Limb (tissue), 2 donors: ENCODE measurements around the gene TMEM217.

Experiments
- DNase-seq, 2 donors: peaks; one replicate each; pipeline ENCODE4 v3.0.0-alpha.2; 2016; ENCODE audit errors: extremely low spot score in 2 of 2

TMEM217 gene

DNA sequence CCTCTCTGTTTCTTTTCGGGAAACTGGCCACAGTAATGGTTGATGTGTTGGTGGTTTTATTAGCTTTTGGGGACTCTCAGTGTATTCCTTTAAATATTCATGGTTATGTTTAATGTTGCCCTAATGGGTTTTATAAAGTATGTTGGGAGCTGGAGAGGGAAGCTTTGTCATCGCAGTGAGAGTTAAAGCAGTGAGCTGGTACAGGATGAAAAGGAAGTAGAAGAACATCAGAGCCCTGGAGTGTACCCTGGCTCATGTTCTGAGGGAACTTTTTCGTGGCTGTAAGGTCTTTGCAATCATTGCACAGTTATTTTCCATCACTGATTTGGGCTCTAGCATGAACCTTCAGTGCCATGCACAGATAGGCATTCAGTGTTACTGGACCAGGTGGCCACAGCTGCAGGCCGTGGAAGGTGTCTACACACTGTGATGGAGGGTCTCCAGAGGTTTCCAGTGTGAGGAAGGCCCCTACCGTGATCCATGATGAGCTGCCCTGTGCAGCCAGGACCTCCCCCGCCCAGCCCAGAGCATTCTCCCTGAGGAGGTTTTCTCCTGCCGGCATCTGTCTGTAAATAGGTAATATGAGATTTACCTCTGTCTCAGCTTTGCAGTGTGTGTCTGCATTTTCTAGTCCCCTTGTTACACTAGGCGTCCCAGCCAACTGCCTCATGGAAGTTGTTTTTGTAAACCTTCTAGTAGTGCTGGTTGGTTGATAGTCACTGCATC, 22.4 kb upstream of the TMEM217 start:
- DNase-seq = no peak

DNA sequence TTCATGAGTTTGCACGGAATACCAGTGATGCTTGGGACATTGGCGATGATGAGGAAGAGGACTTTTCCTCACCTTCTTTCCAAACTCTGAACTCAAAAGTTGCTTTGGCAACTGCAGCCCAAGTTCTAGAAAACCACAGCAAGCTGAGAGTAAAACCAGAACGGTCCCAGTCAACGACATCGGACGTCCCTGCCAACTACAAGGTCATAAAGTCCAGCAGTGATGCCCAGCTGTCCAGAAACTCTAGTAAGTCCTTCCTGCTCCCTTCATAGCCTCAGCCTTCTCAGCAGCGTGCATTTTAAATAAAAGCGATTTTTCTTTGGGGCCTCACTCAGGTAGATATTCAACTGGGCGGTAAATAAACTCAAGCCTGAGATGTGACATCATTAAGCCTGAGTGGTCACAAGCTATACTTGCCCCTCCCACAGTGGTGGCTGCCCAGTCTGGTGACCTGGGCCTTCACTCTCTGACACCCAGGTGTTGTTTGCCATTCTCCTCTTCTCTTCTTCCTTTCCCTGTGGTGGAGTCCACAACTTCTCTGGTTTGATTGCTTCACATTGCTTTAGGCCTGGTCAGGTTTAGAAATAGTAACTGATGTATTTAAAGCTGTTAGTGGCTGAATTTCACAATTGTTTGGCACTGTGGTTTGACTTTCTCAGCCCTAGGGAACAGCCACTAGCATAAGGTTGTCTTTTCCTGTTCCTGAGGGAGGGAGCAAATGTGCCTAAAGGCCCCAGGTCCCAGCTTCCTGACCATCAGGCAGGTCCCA, 21.6 kb upstream of the TMEM217 start:
- DNase-seq = no peak

DNA sequence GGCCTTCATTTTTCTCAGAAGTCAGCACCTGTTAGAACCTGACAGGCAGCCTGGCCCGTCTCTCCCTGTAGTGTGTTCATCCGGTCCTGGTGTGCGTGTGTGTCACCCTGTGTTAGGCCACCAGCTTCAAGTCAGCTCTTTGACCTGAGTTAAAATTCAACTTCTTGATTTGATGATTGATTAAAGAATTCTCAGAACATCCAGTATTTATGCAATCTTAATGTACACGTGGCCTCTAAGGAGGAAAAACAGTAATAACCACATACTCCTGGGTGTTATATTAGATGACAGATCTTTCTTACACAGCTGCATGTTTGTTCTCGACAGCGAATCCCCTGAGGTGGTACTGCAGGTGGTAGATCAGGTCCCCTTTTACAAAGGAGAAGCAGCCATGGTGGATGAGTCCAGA, 19.1 kb upstream of the TMEM217 start:
- no peak for DNase-seq

- no peak for DNase-seq
Observed at GRCh38 chr6:37275350-37275749, 17.4 kb upstream of the TMEM217 start.

GRCh38 chr6:37273690-37274089, 15.7 kb upstream of the TMEM217 start:
- no peak for DNase-seq

DNA sequence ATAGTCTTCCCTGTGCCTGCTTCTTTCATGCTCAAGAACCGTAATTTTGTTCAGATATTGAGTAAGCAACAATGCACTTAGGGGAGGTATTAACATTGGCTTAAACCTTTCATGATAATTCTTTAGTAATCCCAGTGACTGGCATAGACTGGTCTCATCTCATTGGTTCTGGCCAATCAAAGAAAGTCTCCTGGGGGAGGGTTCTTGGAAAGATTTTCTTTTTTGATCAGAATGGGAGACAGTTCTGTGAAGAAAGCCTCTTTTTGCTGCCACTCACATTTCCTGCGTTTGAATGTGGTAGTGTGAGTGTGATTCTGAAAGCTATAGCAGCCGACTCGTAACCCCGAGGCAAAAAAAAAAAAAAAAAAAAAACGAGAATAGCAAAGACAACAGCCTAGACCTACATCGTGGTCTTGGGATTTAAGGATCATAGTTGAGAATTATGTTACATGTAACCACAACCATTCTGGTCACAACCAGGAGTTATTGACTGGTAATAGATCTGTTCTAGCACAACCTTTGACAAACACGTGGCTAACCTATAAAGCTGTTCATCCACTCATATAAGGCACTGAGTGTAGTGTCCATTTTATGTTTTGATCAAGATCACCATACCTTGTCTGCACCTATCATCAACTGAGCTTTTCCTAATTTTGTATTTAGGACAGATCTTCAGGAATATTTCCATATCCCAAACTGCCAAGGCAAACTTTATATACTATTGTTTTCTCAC, 15.1 kb upstream of the TMEM217 start:
- no peak for DNase-seq

GRCh38 chr6:37269105-37269504, 11.2 kb upstream of the TMEM217 start:
- no peak for DNase-seq

- no peak for DNase-seq
Observed at GRCh38 chr6:37265860-37266259, 7.9 kb upstream of the TMEM217 start.

DNA sequence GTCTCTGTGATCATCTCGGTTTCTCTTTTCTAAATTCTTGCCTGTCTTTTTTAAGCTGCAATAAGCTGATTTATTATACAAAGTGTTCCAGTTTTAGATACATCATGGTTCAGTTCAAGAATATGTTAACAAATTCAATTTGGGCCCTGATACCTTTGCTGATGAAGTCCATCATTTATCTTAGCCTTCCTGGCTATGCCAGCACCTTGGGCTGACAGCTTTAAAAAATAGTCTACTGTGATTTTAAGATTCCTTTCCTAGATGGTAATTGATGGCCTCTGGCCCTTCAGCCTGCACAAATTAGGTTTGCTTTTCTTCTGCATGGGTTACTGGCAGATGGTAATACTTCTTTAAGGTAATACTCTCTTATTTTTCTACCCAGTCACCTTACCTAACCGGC, 7.1 kb upstream of the TMEM217 start:
- no peak for DNase-seq

DNA sequence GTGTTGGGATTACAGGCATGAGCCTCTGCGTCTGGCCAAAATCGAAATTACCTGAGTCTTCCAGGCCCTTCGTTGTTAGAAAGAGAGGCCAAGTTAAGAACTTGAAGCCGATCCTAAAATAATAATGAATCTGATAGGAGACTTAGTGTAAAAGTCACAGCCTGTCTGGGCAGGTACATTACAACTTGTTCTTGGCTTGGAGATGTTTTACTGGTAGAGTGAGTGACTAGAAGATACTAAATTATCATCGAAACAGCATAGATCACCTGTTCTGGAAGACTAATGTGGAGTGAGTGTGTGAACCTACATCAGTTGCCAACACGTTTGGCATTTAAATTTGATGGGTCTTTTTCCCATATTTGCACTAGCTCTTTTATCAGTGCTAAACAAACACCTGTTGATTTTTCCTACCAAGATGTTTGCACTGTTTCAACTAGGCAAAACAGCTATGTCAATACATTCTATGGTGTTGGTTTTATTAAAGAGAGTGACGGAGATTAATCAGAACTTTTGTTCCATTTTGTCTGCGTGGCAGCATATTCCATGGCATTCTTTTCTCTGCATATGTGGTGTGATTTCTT, 4.6 kb upstream of the TMEM217 start:
- no peak for DNase-seq

DNA sequence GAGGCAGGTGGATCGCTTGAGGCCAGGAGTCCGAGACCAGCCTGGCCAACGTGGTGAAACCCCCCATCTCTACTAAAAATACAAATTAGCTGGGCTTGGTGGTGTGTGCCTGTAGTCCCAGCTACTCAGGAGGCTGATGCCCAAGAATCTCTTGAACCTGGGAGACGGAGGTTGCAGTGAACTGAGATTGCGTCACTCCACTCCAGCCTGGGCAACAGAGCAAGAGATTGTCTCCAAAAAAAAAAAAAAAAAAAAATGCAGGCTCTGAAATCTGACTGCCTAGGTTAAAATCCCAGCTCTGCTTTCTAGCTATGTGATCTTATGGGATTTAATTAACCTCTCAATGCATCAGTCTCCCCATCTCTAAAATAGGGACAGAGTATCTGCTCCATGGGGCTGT, 3.3 kb upstream of the TMEM217 start:
- DNase-seq = no peak

- no peak for DNase-seq
Observed at GRCh38 chr6:37260444-37260843, 2.5 kb upstream of the TMEM217 start.

- DNase-seq = no peak
Observed at GRCh38 chr6:37260040-37260439, 2.1 kb upstream of the TMEM217 start.

DNA sequence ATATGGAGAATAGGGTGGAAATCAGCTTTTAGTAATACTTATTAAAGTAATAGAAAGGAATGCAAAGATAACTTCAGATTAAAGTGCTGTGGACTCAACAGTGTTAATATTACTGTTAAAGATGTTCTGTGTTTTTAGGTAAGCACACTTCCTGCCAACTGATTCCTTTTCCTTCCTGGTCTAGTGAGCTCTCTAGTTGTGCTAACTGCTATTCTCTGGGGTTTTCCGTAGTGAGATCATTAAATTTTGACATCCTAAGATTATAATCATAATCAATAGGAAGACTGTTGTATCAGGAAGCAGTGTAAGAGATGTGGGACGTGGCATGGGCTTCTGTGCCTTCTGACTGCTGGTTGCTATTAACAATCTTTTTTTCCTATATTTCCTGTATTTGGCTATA, 1.2 kb upstream of the TMEM217 start:
- no peak for DNase-seq

- no peak for DNase-seq
Observed at GRCh38 chr6:37258405-37259105, 611 bp upstream of the TMEM217 start.

GRCh38 chr6:37257320-37257633, 667 bp downstream of the TMEM217 start:
- DNase-seq = no peak

GRCh38 chr6:37256692-37257319, 1.1 kb downstream of the TMEM217 start:
- no peak for DNase-seq

DNA sequence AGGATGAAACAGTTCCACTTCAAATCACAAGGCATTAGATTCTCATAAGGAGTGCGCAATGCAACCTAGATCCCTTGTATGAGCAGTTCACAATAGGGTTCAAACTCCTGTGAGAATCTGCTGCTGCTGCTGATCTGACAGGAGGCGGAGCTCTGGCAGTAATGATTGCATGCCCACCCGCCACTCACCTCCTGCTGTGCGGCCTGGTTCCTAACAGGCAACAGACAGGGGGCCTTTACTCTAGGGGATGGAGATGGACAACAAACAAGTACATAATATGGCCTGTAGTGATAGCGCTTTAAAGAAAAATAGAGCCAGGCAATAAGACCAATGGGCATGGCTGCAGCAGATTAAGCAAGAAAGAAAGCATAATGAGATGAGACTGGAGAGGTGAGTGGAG, 3.1 kb downstream of the TMEM217 start:
- no peak for DNase-seq

- DNase-seq = no peak
Observed at GRCh38 chr6:37253486-37254007, 4.4 kb downstream of the TMEM217 start.

DNA sequence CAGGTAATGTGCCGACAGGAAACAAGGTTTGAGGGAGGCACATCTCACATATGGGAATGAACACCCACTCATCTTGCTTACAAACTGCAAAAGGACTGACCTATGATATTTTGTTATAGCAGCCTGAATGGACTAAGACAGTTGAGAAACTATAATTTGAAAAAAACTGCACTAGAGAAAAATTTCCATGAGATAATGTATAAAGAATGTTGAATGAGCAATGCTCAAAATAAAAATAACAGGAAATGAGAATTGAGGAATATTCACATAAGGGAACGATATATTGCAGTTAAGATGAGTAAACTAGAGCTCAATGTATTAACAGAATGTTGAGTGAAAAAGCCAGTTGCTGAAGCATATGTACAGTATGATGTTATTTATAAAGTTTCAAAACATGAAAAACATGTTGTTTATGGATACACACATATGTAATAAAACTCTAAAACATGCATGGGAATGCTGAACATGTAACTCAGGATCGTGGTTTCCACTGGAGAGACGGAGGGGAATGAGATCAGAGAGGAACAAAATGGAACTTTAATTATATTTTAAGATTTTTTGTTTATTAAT, 6.6 kb downstream of the TMEM217 start:
- DNase-seq = no peak
